ENCODE data around the gene GLB1L. TPM values are rescaled to one million over a fixed set of nuclear protein-coding genes. Genes with fewer than 3 reads are reported as not detected.
"Not testable (repeated sequence)": the region's sequence is repeated elsewhere in the genome, so short reads cannot be mapped to it uniquely, and the experiment has no call there.

The GLB1L gene
- total RNA-seq, result 5.1 and 6.2 TPM in 2 replicates

DNA sequence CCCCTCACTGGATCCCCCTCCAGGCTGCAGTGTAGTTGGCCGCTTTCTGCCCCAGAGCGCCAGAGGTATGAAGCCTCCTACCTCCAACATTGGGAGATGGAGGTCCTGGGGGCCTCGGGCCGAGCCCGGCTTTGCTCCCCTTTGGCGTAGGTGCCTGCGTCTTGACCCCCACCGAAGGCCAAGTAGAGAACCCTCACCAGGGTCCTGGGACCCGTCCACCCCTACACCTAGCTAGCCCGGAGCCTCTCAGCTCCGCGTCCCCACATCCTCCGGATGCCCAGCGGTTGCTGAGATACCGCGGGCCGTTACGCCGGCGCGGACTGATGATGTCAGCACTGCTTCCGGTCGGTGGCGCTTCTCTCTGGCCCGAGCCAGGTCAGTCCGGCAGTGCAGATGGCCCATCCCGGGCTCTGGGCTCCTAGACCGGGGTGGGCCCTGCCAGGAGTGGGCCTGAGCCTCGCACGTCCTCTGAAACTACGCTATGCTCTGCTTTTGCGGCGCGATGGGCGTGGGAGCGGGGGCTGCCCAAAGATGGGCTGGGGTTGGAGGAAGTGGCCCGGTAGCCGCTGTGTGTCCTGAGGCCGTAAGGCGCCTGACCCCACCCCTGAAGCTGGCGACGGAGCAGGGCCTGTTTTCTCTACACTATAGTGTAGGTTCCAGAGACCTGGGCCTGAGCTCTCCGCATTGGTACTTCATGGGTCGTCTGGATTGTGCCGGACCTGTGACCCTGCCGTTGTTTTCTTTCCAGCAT lies at the start of gene GLB1L, which contains the start of gene STK16:
GLB1L (minus strand) TSS at position 297 of the 751 bp plus-strand sequence. CDS start 1,871 bp downstream, outside the sequence.
STK16 (plus strand) TSS at position 332 of the 751 bp plus-strand sequence. CDS start 521 bp downstream, outside the sequence.
- peak; percentile 64 for DNase-seq (ENCODE audit: extremely low read depth, low read depth, low spot score)

DNA sequence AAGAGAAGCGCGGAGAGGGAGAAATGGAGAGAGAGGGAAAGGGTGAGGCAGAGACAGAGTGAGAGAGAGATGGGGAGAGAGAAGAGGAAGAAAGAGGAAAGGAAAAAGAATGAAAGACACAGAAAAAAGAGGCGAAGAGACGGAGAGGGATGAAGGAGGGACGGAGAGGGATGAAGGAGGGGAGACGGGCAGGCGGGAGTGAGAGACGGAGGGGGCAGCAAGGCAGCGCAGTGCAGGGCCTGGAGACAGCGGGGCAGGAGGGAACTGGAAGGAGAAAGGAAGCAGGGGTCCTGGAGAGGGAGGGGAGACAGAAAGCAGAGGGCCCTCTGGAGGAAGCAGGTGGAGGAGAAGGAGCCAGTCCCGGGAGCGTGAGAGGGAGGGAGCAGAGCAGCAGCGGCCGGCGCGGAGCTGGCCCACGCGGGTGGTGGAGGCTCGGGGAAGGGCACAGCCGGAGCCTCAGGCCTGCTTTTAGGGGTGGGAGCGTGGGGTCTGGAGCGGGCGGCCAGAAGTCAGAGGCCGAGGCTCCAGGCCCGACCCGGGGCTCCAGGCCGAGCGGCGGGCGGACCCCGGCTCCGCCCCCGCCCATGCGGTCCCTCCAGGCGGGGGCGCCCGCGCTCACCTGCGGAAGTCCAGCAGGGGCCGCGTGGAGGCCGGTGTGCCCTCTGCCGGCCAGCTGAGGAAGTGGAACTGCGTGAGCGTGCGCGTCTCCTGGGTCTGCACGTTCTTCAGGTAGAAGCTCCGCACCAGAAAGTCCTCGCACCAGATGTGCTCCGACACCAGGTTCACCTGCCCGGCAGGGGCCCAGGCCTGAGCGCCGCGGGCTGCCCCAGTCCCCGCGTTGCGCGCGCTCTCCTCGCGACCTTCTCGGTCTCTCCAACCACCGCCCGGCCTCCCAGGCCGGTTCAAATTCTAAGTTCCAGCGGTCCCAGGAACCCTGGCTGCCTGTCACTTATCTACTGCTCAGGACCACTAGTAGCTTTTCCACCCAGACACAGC lies 49.4 kb upstream of the GLB1L start:
- DNase-seq (ENCODE audit: extremely low read depth, low read depth, low spot score), result no peak

DNA sequence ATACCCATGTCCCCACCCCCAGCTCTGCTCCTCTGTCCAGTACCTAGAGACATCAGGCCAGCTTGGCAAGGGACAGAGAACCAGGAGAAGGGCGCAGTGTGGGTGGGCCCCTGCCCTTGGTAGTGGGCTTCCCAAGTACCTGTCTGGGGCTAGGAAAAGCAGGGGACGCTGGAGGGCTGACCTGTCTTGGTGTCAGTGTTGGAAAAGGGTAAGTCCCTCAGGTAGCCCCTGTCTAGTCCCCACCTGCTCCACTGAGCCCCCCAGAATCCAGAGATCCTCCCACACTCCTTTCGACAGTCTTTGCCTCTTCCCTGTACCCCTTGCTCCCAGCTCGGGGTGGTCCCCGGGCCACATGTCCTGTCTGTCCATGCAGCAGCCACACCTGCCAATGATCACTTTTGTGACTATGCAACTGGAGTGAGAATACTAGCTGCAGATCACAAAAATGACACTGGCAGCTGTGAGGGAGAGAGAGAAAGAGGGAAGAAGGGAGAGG lies 48.5 kb upstream of the GLB1L start:
- no peak for DNase-seq (ENCODE audit: extremely low read depth, low read depth, low spot score)

DNA sequence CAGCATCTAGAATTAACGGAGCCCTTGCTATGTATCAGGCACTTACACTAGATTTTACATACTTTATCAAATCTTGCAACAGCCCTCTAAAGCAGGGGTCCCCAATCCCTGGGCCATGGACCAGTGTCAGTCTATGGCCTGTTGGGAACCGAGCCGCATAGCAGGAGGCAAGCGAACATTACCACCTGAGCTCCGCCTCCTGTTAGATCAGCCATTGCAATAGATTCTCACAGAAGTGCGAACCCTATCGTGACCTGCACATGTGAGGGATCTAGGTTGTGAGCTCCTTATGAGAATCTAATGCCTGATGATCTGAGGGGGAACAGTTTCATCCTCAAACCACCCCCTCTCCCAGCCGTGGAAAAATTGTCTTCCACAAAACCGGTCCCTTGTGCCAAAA lies 47.4 kb upstream of the GLB1L start:
- no peak for DNase-seq (ENCODE audit: extremely low read depth, low read depth, low spot score)

DNA sequence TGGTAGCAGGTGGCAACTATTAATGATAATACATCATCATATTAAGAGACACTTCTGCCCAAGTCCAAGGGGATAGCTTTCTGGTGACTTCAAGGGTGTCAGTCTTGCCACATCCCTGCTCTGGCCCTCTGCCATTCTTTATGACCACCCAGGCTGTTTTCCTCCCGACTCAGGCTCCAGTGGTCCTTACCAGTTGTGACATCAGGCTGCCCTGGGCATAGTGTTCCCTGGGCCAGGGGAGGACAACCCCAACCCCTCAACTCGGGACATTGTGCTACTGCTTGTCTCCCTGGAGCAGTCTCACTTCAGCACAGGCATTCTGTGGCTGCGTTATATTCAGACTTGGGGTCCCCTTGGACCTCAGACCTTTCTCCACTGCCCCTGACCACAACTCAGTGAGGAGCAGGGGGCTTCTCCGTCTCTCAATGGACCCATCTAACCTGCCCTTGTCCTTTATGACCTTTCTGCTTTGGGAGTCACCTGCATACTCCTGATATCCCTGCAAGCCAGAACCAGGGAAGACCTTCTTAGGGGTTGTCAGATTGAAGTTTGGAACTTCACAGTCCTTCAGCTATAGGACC lies 46.8 kb upstream of the GLB1L start:
- no peak for DNase-seq (ENCODE audit: extremely low read depth, low read depth, low spot score)

DNA sequence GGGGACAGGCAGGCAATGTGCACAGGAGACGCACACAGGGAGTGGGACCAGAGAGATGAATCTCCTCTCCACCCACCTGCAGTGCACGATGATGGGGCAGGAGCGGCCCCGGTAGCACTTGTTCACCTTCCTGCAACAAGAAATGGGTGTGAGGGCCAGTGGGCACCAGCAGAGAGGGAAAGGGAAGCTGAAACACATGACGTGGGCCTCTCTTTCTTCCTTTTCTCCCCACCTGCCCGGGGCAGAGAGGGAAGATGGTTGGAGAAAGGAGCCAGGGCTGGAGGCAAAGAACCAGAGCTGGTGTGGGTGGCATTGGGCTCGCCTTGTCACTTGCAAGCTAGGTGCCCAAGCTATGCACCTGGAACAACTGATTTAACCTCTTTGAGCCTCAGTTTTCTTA lies 46.1 kb upstream of the GLB1L start:
- DNase-seq (ENCODE audit: extremely low read depth, low read depth, low spot score), result no peak

DNA sequence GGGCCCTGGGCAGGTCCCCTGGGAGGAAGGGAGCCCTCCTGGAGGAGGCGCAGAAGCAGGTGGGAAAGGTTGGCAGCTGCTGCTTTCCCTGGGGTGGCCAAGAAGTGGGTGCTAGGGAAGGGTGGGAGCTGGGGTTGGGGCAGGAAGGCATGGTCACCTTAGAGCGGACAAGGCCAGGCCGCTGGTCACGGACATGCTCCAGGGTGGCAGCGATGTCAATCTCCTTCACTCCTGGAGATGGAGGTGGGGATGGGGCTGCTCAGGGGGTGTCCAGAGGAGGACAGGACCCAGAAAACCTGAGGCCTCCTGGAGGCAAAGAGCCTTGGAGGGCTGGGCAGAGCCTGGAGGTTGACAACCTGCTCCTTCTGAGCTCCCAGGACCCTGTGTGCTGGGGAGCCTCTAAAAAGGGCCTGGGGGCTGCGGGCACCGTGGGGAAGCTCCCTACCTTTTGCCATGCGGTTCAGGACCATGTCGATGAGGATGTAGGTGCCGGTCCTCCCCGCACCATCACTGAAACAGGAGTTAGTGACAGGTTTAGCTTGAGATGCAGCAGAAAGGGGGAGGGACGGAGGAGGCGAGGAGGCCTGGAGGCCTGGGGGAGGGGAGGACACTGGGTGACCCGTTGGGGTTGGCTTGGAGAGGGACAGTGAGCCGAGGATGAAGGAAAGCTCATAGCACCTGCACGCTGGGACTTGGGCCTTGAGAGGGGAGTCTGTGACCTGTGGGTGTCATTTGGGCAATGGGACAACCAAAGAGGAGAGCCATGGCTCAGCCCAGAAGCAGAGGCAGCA lies 45.3 kb upstream of the GLB1L start:
- no peak for DNase-seq (ENCODE audit: extremely low read depth, low read depth, low spot score)

DNA sequence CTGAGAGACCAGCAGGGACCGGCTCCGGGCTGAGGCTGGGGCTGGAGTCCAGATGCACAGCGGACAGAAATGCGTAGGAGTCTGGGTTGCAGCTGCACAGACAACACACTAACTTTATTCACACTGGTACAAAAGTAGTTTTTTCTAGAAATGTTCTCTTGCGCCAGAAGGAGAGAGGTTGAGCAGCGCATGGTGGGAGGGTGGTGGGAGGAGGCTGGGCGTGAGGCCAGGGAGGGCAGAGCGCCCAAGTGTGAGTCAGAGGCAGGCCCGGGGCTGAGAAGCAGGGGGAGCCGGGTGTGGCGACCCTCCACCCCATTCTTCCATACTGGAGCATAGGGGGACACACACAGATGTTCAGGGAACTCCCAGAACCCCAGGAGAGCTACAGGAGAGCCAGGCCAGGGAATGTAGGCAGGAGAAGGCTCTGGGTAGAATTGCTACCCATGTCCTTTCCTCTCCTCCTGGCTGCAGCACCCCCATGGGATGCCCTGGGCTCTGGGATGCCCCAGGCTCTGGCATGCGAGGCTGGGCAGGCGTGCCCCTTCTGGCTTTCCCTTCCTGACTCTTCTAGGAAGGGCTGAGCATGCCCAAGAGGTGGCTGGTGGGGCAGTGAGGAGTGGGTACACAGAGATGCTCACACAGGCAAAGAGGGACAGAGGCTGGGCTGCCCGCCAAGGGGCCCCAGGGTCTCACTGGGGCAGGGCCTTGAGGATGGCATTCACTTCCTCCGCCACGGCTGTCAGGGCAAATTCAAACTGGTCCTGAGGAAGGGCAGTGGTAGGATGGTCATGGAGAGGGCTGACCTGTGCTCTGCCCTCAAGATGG lies 44.5 kb upstream of the GLB1L start:
- no peak for DNase-seq (ENCODE audit: extremely low read depth, low read depth, low spot score)

DNA sequence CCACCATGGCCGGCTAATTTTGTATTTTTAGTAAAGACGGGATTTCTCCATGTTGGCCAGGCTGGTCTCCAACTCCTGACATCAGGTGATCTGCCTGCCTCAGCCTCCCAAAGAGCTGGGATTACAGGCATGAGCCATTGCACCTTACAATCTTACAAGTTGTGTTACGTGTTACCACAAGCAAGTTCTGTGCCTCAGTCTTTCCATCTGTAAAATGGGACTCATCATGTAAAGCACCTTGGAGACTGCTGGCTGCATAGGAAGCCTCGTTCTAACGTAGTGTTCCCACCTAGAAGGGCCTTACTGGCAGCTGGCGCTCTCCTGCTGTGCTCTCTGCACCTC lies 43.9 kb upstream of the GLB1L start:
- DNase-seq (ENCODE audit: extremely low read depth, low read depth, low spot score), result no peak

DNA sequence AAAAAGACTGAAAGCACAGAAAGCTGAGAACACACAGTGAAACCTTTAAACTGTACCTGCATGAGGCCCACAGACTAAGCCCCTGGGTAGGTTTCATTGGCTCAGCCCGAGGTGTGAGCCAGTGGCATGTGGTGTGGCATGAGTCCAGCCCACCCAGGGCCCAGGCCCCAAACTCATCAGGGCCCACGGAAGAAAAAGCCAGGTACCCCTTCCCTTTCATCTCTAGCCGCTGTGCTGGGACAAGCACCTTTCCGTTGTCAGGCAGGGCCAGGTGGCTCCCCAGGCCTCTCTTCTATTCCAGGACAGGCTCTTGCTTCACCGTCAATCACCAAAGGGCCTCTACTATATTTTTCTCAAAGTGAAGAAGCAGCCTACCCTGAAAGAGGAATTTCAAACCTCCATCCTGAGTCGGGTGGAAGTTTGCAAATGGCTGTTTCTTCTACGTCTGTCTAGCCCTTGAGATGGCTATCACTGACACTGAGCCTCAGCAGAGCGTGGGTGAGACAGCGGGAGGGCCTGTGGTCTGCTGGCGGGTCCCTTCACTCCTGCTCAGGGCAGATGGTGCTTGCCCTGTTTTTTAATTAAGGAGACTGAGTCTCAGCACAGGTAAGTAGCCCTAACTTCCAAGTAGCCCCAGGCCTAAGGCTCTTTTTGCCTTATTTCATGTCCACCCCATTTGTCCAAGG lies 42.5 kb upstream of the GLB1L start:
- DNase-seq (ENCODE audit: extremely low read depth, low read depth, low spot score), result no peak

DNA sequence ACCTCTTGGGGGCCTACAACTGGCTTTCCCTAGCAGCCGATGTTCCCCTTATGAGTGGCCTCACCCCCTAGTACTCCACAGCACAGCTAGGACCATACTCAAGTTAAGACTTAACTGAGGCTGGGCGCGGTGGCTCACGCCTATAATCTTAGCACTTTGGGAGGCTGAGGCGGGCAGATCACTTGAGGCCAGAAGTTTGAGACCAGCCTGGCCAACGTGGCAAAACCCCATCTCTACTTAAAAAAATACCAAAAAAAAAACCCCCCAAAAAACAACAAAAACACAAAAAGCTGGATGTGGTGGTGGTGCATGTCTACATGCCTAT lies 41.8 kb upstream of the GLB1L start:
- not testable (repeated sequence) for DNase-seq (ENCODE audit: extremely low read depth, low read depth, low spot score)

DNA sequence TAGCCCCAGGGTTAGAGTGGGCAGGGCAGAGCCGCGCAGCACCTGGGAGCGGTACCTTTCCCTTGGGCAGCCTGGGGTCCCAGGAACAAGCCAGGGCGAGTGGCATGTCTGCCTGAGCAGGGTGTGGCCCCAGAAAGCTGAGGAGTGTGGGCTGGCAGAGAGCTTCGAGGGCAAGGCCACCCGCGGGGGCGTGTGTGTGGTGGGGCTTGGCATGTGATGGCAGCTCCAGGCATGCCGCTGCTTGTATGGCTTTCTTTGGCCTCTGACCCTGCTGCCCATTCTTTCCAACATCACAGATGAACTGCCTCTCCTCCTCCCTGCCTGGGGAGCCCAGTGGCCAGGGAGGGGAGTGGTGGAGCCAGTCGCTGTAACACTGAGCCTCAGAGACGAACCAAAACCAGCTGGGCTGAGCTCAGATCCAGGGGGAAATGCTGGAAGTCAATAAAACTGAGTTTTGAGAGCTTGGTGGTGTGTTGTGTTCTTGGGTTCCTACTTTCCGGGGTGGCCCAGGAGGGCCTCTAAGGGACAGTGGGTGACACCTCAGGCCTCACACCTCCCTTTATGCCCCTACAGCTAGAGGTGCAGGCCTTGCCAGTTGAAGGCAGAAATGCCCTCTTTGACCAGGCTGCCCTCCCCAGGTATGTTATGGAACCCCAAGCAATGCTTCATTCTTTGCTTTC lies 41.3 kb upstream of the GLB1L start:
- no peak for DNase-seq (ENCODE audit: extremely low read depth, low read depth, low spot score)

DNA sequence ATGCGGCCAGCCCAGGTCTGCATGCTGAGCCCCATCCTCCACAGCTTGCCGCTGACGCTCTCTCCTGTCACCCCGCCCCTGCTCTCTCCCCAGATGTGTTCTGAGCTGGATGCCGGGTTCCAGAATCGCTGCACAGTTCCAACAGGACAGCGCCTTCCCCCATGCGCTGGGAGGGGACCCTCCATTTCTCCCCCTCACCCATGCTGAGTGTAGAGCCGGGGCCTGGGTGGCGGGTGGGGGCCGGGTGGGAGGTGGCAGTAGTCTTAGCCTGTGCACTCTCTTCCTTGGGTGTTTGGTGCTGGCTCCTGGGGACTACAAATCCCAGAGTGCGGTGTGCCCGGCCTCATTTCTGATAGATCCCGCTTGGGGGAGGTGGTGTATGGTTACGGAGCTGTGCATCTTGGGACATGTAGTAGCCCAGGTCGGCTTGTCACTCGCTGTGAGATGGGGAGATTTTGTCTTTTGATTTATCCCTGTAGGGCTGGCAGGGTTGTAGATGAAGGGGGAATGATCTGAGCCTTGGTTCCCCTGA lies 40.7 kb upstream of the GLB1L start:
- DNase-seq (ENCODE audit: extremely low read depth, low read depth, low spot score), result no peak

DNA sequence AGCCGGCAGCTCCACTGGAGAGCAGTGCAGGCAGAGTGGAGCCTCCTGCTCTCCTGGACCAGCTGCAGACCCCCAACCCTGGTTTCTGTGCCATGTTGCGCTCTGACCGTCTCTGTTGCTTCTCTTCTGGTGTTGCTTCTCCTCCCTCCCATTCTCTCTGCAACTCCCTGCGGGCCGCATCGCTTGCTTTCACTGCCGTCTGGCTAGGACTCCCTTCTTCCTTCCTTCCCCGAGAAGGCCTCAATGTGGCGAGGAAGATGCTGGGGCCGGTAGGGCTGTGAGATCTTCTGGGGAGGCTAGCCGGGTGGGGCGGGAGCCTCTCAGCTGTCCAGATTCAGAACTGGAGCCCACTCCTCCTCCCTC lies 40.1 kb upstream of the GLB1L start:
- DNase-seq (ENCODE audit: extremely low read depth, low read depth, low spot score), result no peak

DNA sequence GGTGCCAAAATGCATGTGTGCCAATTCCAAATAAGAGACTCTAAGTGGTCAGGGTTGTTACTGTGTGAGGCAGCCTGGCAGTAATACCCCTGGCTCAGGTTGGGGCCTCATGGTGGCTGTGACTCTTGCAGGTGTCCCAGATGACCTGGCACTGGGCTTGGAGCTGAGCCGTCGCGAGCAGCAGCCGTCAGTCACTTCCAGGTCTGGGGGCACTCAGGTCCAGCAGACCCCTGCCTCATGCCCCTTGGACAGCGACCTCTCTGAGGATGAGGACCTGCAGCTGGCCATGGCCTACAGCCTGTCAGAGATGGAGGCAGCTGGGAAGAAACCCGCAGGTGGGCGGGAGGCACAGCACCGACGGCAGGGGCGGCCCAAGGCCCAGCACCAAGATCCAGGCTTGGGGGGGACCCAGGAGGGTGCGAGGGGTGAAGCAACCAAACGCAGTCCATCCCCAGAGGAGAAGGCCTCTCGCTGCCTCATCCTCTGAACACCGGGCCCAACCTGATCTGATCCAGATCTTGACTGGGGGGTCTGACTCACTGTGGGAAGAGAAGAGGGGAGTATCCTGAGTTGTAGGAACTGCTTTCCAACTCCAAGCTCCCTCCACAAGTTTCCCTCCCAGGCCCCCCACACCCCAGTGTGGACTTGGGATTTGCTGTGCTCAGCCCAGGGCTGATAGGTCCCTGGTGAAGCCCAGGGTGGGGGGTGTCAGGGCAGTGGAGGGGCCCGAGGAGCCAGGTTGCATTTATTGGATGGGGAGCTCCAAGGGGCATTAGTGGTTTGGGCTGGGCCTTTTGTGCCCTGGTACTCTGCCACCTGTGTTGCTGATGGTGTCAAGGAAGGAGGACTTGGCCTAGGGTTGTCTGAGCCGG lies 39.5 kb upstream of the GLB1L start:
- no peak for DNase-seq (ENCODE audit: extremely low read depth, low read depth, low spot score)

DNA sequence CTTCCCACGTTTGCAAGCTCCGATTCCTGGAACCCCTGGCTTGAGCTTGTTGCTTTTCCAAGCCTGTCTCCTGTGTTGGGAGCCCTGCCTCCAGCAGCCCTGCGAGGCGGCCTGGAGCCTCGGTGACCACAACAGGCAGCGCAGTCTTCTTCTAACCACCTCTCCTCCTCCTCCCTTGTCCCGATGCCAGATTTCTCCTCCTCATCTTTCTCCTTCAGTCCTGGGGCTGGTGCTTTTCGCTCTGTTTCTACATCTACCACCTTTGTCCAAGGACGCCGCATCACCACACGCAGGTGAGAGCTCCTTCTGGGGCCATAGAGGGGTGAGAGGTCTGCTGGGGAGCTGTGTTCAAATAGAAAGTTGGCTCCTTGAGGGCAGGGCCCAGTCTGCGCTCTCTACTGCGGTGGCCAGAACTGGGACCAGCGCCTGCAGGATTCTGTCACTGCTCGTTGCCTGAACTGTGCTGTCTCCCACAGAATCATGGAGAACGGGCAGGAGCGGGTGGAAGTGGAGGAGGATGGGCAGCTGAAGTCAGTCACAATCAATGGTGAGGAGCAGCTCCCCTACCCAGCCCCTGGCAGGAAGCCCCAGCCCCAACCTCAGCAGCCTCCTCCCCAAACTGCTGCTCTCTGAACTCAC lies 37.8 kb upstream of the GLB1L start:
- DNase-seq (ENCODE audit: extremely low read depth, low read depth, low spot score), result no peak

DNA sequence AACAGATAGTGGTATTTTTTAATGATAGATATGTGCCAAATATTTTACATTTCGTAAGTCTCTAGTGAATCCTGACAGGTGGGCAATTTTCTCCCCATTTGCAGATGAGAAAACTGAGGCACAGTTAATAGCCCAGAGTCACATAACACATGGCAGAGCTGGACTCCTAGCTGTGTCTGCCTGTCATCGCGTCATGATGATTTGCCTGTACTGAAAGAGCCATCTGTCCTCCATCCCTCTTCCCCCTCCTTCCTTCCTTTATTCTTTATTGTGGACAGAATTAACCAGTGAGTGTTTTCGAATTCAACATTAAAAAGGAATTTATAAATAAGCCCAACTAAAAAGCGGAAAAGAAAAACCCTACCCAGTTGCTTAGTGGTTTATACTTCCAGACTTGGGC lies 37.1 kb upstream of the GLB1L start:
- DNase-seq (ENCODE audit: extremely low read depth, low read depth, low spot score), result no peak
